Measurements from ENCODE around the gene TBCK.

- no peak for TF ChIP-seq CTCF (CRISPR knock-in tag; IDR thresholded peaks at IDR 0.05)
- TF ChIP-seq ZNF280B (CRISPR knock-in tag; IDR thresholded peaks at IDR 0.05; ENCODE audit: borderline replicate concordance), result no peak
- no peak for TF ChIP-seq NONO (IDR thresholded peaks at IDR 0.05)
- TF ChIP-seq NONO (CRISPR knock-in tag; conservative IDR thresholded peaks at IDR 0.05), result no peak
- no peak for TF ChIP-seq FOXA1 (IDR thresholded peaks at IDR 0.05)
- TF ChIP-seq FOXA1 (CRISPR knock-in tag; IDR thresholded peaks at IDR 0.05), result no peak
- no peak for TF ChIP-seq ZMYM2 (CRISPR knock-in tag; IDR thresholded peaks at IDR 0.05)
- no peak for TF ChIP-seq POLR2AphosphoS2 (IDR thresholded peaks at IDR 0.05; ENCODE audit: low read depth, low read length)
- no peak for TF ChIP-seq DDIT3 (CRISPR knock-in tag; IDR thresholded peaks at IDR 0.05)
- no peak for TF ChIP-seq ZNF629 (CRISPR knock-in tag; conservative IDR thresholded peaks at IDR 0.05)
- no peak for TF ChIP-seq ZNF205 (CRISPR knock-in tag; IDR thresholded peaks at IDR 0.05)
- no peak for TF ChIP-seq KDM5A (IDR thresholded peaks at IDR 0.05; ENCODE audit: borderline replicate concordance, low read length)
Observed at GRCh38 chr4:105992641-105993305, 323.2 kb downstream of the TBCK start.
